PC-9 (cell line): ENCODE results near the gene SLC9C1.

Experiments
- EZH2 ChIP-seq: fragments of 200-600 bp; sonication (generic); IDR thresholded peaks from 2 replicates; pipeline ENCODE4 v1.8.0; 2017; ENCODE audit warnings: antibody characterized with exemption, low read depth
- TF ChIP-seq, protein P1 (sequence below): fragments of 200-600 bp; sonication (generic); conservative IDR thresholded peaks from 2 replicates; pipeline ENCODE4 v1.6.1; 2017; ENCODE audit warnings: mixed run types, antibody characterized with exemption, mild to moderate bottlenecking, moderate library complexity

DNA sequence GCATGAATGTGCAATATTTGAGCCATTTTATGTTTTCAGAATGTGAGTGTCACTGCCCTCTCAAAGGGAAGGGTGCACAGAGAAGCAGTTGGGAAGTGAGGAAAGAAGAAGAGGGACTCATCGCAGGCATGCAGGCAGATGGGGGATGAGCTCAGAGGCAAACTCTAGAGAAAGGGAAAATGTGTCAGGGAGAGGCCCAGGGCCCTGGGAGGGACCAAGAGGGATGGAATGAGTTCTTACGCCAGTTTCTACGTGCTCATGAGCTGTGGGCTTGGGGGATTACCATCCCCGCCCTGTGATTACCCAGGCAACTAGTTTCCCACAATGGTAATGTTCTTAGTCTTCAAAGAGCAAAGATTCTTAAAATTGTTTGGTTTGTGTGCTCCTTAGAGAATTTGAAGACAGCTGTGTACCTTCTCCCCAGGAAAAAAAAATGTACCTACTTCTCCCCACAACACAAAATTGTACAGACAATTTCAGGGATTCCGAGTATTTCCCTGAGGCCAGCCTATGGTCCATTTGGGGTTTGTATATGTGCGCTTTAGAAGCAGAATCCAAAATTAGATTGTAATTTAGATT lies 178.8 kb downstream of the SLC9C1 start:
- TF ChIP-seq, protein P1, sequence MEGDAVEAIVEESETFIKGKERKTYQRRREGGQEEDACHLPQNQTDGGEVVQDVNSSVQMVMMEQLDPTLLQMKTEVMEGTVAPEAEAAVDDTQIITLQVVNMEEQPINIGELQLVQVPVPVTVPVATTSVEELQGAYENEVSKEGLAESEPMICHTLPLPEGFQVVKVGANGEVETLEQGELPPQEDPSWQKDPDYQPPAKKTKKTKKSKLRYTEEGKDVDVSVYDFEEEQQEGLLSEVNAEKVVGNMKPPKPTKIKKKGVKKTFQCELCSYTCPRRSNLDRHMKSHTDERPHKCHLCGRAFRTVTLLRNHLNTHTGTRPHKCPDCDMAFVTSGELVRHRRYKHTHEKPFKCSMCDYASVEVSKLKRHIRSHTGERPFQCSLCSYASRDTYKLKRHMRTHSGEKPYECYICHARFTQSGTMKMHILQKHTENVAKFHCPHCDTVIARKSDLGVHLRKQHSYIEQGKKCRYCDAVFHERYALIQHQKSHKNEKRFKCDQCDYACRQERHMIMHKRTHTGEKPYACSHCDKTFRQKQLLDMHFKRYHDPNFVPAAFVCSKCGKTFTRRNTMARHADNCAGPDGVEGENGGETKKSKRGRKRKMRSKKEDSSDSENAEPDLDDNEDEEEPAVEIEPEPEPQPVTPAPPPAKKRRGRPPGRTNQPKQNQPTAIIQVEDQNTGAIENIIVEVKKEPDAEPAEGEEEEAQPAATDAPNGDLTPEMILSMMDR: no peak
- TF ChIP-seq EZH2: no peak
